Spinal cord (tissue), 10 donors: ENCODE results near the gene CALCOCO1. TPM values are rescaled to one million over a fixed set of nuclear protein-coding genes. Genes with fewer than 3 reads are reported as not detected.
"Not testable (repeated sequence)": the region's sequence is repeated elsewhere in the genome, so short reads cannot be mapped to it uniquely, and the experiment has no call there.

Source experiments
- DNase-seq, 6 donors: peaks; one replicate each; pipeline versions ENCODE4 v3.0.0 to v3.0.0-alpha.2; 2013 to 2015; ENCODE audit warnings: low spot score in 6 of 6, low read depth in 4 of 6
- H3K27ac ChIP-seq: one replicate; pipeline ENCODE4 v1.5.1; 2013; ENCODE audit warnings: low read depth, low read length, control low read depth
- H3K27me3 ChIP-seq: one replicate; pipeline ENCODE4 v1.6.1; 2013; ENCODE audit warnings: low read length; ENCODE audit not compliant: control insufficient read depth, insufficient read depth
- H3K36me3 ChIP-seq: one replicate; pipeline ENCODE4 v1.6.1; 2013; ENCODE audit warnings: low read length; ENCODE audit not compliant: control insufficient read depth, insufficient read depth
- H3K4me1 ChIP-seq: one replicate; pipeline ENCODE4 v1.6.1; 2013; ENCODE audit warnings: low read length; ENCODE audit not compliant: control insufficient read depth, insufficient read depth
- H3K4me3 ChIP-seq: one replicate; pipeline ENCODE4 v1.5.1; 2013; ENCODE audit warnings: low read depth, low read length, control low read depth
- H3K9me3 ChIP-seq: one replicate; pipeline ENCODE4 v1.6.1; 2013; ENCODE audit warnings: low read length; ENCODE audit not compliant: control insufficient read depth, insufficient read depth
- WGBS: methylation state at CpG from one replicate; pipeline ENCODE4 v1.1.5; 2013; ENCODE audit warnings: missing lambda C conversion rate; ENCODE audit not compliant: insufficient coverage; 5-methylcytosine and 5-hydroxymethylcytosine counted together
- polyA plus RNA-seq, 2 donors: library from polyadenylated mRNA; unstranded; fragments of 120-200 nt; gene quantifications; one replicate each; pipeline ENCODE4 v1.2.1, GENCODE V29; 2013; ENCODE audit not compliant: insufficient read length in 2 of 2
- total RNA-seq, 2 donors: library from RNA; depleted of rRNA in 1 of 2; stranded (reverse); fragments of 120-200 nt in 1 of 2; fragments of >200 nt in 1 of 2; gene quantifications; one replicate each; pipeline versions ENCODE4 v1.2.3 to v1.2.4, GENCODE V29; 2013 to 2014
- donor health status: healthy.

Gene CALCOCO1
- total and polyA plus RNA-seq, 4 donors: 55.5 to 205 (median 103) TPM

DNA sequence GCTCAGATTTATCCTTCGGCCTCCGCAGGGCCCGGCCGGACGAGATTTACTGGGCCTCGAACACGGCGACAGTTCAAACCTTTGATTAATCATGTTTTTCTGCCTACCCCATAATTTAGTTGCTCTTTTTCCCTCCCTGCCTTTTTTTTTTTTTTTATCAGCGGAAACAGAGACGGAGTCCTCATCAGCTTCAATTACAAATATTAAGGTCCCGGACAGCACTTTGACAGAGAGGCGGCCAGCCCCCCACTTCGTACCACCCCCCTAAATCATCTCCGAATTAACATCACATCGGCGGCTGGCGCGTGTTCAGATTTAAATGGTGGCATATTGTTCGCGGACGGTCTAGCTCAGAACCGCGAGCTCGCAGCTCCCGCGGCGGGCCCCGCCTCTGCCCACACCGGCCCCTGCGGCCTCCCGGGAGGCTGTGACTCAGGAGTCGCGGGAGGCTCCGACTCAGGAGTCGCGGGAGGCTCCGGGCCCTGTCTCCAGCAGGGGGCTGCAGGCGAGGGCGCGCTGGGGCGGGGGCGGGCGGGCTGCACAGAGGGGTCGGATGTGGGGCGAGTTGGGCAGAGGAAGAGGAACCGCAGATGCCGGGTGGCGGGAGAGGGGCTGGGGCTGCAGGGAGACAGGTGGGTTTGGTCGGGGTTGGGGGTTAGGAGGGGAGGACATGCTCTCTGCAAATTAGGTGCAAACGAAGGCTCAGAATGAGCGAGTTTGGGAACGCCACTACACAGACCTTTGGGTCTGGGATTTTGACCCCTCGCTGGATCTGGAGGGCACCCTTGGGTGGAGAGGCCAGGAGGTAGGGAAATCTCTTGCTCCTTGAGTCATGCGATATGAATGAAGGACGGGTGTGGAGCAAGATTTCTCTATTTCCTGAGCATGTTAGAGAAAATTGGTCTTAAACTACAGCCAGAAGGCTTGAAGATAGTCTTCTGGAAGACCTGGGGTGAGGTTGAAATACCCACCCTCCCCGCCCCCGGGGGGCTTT, 31.8 kb downstream of the CALCOCO1 start:
- no peaks in the 10 kb centered on the region for H3K9me3 ChIP-seq
- peaks cover 51% of the 10 kb centered on the region for H3K27me3 ChIP-seq
- H3K27ac ChIP-seq: no peak overlapping the region
- peak in 2 of 6 donors; percentile 71 to 76 for DNase-seq
- peaks cover 29% of the 10 kb centered on the region for H3K4me1 ChIP-seq
- 5% methylated on average over 47 of the region's 57 CpGs for WGBS
- no peaks in the 10 kb centered on the region for H3K36me3 ChIP-seq
- H3K4me3 ChIP-seq: peak overlapping the region; percentile 2

DNA sequence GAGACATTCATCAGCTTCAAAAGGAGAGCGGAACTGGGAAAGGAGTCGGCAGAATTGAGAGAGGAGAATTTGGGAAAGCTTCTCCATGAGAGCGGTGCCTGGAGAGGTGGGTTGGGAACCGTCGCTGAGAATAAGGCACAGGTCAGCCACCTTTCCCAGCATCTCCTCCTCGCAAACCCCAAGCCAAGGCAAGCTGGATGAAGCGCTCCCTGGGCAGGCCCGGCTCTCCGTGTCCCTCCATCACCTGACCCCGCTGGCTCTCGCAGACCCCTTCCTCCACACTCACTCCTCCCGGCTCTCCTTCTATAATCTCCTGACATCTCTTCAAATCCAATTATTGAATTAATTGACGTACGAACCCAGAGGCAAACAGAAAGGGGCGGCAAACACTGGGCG, 32.5 kb downstream of the CALCOCO1 start:
- no peak overlapping the region for H3K4me3 ChIP-seq
- H3K4me1 ChIP-seq: peaks cover 29% of the 10 kb centered on the region
- H3K9me3 ChIP-seq: no peaks in the 10 kb centered on the region
- peak in 1 of 6 donors; percentile 20 for DNase-seq
- 39% methylated on average over 14 of the region's 16 CpGs for WGBS
- H3K36me3 ChIP-seq: no peaks in the 10 kb centered on the region
- peaks cover 48% of the 10 kb centered on the region for H3K27me3 ChIP-seq
- H3K27ac ChIP-seq: no peak overlapping the region

DNA sequence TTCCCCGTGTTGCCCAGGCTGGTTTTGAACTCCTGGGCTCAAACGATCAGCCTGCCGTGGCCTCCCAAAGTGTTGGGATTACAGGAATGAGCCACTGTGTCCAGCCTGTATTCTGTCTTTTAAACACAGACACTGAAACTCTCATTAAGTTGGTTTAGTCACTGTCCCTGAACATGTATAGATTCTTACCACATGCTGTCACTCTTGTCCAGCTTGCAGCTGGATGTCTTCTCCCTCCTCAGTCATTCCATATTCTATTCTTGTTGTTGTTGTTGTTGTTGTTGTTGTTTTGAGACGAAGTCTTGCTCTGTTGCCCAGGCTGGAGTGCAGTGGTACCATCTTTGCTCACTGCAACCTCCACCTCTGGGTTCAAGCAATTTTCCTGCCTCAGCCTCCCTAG, 39.1 kb downstream of the CALCOCO1 start:
- no peak overlapping the region for H3K27ac ChIP-seq
- no peaks in the 10 kb centered on the region for H3K36me3 ChIP-seq
- H3K4me3 ChIP-seq: no peak overlapping the region
- H3K9me3 ChIP-seq: no peaks in the 10 kb centered on the region
- 77% methylated on average over 3 of the region's 4 CpGs for WGBS
- no peaks in the 10 kb centered on the region for H3K4me1 ChIP-seq
- DNase-seq: no peak
- no peaks in the 10 kb centered on the region for H3K27me3 ChIP-seq

DNA sequence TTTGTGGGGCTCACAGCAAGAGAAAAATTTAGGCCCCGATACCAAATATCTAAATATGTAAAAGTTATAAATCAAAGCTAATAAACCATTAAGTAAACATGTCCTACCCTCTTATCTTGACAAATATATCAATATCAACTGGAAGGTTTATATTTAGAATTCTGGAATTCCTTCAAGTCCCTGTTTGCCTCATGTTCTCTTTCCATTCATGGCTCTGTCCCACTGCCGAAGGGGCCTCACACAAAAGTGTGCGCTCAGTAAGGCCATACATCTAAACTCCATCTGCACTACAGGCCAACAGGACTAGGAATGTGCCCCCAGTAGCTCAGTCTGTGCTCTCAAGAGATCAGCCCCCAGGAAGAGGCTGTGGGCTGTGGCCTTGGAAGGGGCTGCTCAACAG, 40.8 kb downstream of the CALCOCO1 start:
- Histone ChIP-seq H3K4me1 (no peaks in the 10 kb centered on the region), H3K27me3 (no peaks in the 10 kb centered on the region), H3K9me3 (no peaks in the 10 kb centered on the region), H3K27ac (no peak overlapping the region), H3K36me3 (no peaks in the 10 kb centered on the region), H3K4me3 (no peak overlapping the region)
- 52% methylated on average over 2 of the region's 3 CpGs for WGBS
- DNase-seq: no peak

DNA sequence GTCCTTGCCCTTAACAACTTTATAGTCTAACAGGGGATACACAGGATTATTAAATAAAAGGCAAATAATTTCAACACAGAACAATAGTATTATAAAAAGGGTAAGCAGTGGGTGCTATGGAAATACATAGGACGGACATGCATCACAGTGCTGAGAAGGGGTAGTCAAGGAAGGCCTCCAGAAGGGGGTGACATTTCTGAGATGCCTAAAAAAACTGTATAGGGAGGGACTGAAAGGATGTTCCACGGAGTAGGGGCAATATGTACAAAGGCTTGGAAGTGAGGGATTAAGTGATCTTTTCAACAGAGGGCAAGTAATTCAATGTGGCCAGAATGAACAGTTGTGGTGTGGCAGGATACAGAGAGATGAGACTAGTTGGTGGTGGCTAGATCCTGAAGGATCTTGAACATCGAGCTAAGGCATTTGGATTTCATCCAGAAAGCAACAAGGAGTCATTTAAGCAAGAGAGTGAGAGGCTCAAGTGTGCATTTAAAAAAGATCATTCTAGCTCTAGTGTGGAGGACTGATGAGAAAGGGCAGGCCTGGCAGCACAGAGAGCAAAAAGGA, 42.5 kb downstream of the CALCOCO1 start:
- H3K27me3 ChIP-seq: no peaks in the 10 kb centered on the region
- no peaks in the 10 kb centered on the region for H3K36me3 ChIP-seq
- H3K4me3 ChIP-seq: no peak overlapping the region
- H3K4me1 ChIP-seq: no peaks in the 10 kb centered on the region
- WGBS: 79% methylated on average over 3 of the region's 3 CpGs
- H3K27ac ChIP-seq: no peak overlapping the region
- H3K9me3 ChIP-seq: no peaks in the 10 kb centered on the region
- no peak for DNase-seq

DNA sequence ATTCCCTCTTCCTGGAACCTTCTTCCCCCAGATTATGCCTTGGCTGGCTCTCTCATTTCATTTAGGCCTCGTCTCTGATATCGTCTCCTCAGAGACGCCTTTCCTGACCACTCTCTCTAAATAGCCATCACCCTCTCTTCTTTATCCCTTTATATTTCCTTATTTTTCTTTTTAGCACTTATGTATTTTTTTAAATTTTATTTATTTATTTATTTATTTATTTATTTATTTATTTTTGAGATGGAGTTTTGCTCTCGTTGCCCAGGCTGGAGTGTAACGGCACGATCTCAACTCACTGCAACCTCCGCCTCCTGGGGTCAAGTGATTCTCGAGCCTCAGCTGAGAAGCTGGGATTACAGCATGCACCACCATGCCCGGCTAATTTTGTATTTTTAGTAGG, 43.3 kb downstream of the CALCOCO1 start:
- peaks cover 3% of the 10 kb centered on the region for H3K4me1 ChIP-seq
- H3K27ac ChIP-seq: no peak overlapping the region
- DNase-seq: no peak
- no peaks in the 10 kb centered on the region for H3K27me3 ChIP-seq
- no peak overlapping the region for H3K4me3 ChIP-seq
- 89% methylated on average over 7 of the region's 9 CpGs for WGBS
- H3K36me3 ChIP-seq: no peaks in the 10 kb centered on the region
- no peaks in the 10 kb centered on the region for H3K9me3 ChIP-seq

DNA sequence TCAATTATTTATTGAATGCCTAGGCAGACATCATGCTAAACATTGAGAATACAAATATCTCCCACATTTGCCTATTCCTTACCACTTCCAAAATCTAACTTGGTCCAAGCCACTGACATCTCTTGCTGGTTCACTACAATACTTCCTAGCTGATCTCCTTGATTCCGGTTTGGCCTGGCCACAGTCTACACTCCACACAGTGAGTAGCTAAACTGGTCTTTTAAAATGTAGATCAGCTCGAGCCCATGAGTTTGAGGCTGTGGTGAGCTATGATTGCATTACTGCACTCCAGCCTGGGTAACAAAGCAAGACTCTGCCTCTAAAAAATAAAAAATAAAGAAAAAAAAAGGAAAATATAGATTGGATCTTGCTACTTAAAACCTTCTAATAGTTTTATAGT, 43.8 kb downstream of the CALCOCO1 start:
- peaks cover 4% of the 10 kb centered on the region for H3K4me1 ChIP-seq
- H3K36me3 ChIP-seq: no peaks in the 10 kb centered on the region
- H3K27me3 ChIP-seq: no peaks in the 10 kb centered on the region
- no peak overlapping the region for H3K4me3 ChIP-seq
- WGBS: 100% methylated on average over 1 of the region's 2 CpGs
- no peaks in the 10 kb centered on the region for H3K9me3 ChIP-seq
- no peak overlapping the region for H3K27ac ChIP-seq
- DNase-seq: no peak

DNA sequence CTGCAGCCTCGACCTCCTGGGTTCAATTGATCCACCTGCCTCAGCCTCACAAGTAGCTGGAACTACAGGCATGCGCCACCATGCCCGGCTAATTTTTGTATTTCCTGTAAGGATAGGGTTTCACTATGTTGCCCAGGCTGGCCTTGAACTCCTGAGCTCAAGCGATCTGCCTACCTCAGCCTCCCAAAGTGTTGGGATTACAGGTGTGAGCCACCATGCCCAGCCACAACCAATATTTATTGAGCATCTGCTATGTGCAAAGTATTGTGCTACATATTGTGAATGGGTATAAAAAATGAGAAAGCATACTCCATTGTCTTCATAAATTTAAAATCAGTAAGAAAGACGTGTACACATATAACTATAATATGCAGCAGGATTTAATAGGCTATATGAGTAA, 47.2 kb downstream of the CALCOCO1 start:
- not testable (repeated sequence) for H3K4me3 ChIP-seq, H3K36me3 ChIP-seq, DNase-seq, H3K27ac ChIP-seq, H3K27me3 ChIP-seq, H3K9me3 ChIP-seq
- peaks cover 28% of the 10 kb centered on the region for H3K4me1 ChIP-seq
- 92% methylated on average over 2 of the region's 5 CpGs for WGBS

DNA sequence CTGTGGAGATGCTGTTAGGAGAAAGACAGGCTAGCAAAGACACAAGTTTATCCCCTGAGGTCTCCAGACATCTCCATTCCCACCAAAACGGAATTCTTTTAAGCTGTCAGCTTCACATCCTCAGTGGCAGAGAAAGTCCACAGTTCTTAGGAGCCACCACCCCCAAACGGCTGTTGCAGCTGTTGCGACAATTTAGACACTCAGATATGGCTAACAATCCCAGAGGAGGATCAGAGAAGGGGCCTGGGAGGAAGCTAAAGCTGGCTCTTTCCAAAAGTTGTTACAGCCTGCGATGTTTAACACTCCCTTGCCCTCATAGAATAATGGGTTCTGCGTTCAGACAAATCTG, 49.5 kb downstream of the CALCOCO1 start:
- 17% methylated on average over 3 of the region's 5 CpGs for WGBS
- DNase-seq: peak in 2 of 6 donors; percentile 62 to 82
- Histone ChIP-seq H3K36me3 (peaks cover 14% of the 10 kb centered on the region), H3K27me3 (no peaks in the 10 kb centered on the region), H3K4me1 (peaks cover 30% of the 10 kb centered on the region), H3K4me3 (peak overlapping the region; percentile 99), H3K9me3 (no peaks in the 10 kb centered on the region), H3K27ac (peak overlapping the region; percentile 100)
